H1 (cell line): ENCODE results near the gene ABCC11. TPM values are rescaled to one million over a fixed set of nuclear protein-coding genes. Genes with fewer than 3 reads are reported as not detected.

ENCODE experiments used
- SP1 ChIP-seq: IDR thresholded peaks from 2 replicates; pipeline ENCODE4 v1.6.1; 2011; ENCODE audit warnings: low read depth, low read length
- polyA plus RNA-seq, 7 experiments: library from polyadenylated mRNA; depleted of rRNA in 3 of 7; stranded (reverse) in 5 of 7; unstranded in 2 of 7; fragments of >200 nt in 5 of 7; fragments of 200-250 nt in 2 of 7; gene quantifications; 1 replicate in 5 of 7; 2 replicates in 1 of 7; 4 replicates in 1 of 7; pipeline versions ENCODE4 v1.2.1 to v1.2.3, GENCODE V29; 2011 to 2013; ENCODE audit warnings: missing spikeins in 2 of 7, mixed read lengths in 2 of 7
- total RNA-seq: library from RNA; stranded (reverse); fragmentation: NEBNext Ultra II Directional; extraction: Animal tissue kit (Norgen Biotek cat#: 25700); gene quantifications from 2 replicates; pipeline ENCODE4 v1.2.1, GENCODE V29; 2021
- TF ChIP-seq, protein P1 (sequence below), 3 experiments: IDR thresholded peaks; 1 replicate in 2 of 3; 2 replicates in 1 of 3; pipeline versions ENCODE4 v1.5.1 to v1.6.1; 2011; ENCODE audit warnings: low read length in 3 of 3, mild to moderate bottlenecking in 3 of 3, inconsistent platforms in 2 of 3, low read depth in 1 of 3, moderate library complexity in 1 of 3; ENCODE audit not compliant: insufficient read depth in 1 of 3; ENCODE audit errors: control extremely low read depth in 1 of 3
- TF ChIP-seq, protein P2 (sequence below): IDR thresholded peaks from 2 replicates; pipeline ENCODE4 v1.6.1; 2011; ENCODE audit warnings: low read depth, mild to moderate bottlenecking, low read length; ENCODE audit not compliant: insufficient read depth
- TF ChIP-seq, protein P3 (sequence below): IDR thresholded peaks from 2 replicates; pipeline ENCODE4 v1.6.1; 2012; ENCODE audit warnings: low read length, inconsistent platforms

Gene ABCC11
- total and polyA plus RNA-seq, 2 of the 8 experiments (the other 6 are each of a cell fraction or from before 2014, with no cell fraction given) = 0.06 TPM; not detected in 1

DNA sequence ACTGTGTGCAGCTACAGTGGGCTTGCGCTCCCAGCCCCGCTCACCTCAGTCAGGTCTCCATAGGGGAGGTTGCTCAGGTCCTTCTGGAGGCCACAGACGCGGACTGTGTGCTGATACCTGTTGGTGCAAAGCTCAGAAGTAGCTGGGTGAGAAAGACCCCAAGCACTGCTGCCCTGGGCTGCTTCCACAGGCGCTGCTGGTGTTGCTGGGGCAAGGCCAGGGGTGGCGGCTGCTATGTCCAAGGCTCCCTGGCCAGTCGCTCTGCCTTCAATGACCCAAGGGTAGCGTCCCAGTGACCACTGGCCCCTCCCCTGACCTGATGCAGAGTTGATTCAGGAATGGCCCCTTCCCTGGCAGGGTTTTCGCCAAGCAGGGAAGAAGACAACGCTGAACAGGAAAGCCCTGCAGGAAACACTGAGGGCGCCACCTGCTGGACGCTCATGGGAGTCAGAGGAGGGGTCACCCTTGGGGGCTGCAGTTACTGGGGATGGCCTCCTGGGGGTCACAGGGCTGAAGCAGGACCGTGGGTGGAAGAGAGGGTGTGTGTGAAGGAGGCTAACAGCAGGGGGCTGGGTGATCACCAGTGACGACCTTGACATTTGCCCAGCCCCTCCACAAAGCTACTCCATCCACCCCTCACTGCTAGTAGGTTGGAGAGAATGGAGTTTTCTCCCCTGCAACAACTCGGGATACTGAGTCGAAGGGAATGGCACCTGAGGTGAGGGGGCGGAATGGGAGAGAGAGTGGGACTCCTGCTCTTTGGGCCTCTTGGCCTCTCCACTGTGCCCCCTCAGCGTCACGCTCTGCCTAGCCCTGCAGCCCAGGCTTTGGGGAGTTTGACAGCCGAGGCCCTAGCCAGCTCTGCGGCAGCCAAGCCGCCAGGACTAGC is 129.9 kb downstream of the ABCC11 start (continued):
- TF ChIP-seq SP1 = no peak
- TF ChIP-seq, protein P1, sequence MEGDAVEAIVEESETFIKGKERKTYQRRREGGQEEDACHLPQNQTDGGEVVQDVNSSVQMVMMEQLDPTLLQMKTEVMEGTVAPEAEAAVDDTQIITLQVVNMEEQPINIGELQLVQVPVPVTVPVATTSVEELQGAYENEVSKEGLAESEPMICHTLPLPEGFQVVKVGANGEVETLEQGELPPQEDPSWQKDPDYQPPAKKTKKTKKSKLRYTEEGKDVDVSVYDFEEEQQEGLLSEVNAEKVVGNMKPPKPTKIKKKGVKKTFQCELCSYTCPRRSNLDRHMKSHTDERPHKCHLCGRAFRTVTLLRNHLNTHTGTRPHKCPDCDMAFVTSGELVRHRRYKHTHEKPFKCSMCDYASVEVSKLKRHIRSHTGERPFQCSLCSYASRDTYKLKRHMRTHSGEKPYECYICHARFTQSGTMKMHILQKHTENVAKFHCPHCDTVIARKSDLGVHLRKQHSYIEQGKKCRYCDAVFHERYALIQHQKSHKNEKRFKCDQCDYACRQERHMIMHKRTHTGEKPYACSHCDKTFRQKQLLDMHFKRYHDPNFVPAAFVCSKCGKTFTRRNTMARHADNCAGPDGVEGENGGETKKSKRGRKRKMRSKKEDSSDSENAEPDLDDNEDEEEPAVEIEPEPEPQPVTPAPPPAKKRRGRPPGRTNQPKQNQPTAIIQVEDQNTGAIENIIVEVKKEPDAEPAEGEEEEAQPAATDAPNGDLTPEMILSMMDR (IDR thresholded peaks at IDR 0.05; ENCODE audit: control extremely low read depth in 1 of 3, insufficient read depth in 1 of 3, low read depth in 1 of 3, low read length in 3 of 3) = peak; percentile 99
- TF ChIP-seq, protein P2, sequence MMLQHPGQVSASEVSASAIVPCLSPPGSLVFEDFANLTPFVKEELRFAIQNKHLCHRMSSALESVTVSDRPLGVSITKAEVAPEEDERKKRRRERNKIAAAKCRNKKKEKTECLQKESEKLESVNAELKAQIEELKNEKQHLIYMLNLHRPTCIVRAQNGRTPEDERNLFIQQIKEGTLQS = 0 out of 2 replicates have a peak, but pooled peaks have one; percentile 26
- TF ChIP-seq, protein P3, sequence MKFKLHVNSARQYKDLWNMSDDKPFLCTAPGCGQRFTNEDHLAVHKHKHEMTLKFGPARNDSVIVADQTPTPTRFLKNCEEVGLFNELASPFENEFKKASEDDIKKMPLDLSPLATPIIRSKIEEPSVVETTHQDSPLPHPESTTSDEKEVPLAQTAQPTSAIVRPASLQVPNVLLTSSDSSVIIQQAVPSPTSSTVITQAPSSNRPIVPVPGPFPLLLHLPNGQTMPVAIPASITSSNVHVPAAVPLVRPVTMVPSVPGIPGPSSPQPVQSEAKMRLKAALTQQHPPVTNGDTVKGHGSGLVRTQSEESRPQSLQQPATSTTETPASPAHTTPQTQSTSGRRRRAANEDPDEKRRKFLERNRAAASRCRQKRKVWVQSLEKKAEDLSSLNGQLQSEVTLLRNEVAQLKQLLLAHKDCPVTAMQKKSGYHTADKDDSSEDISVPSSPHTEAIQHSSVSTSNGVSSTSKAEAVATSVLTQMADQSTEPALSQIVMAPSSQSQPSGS = no peak

Other genes with a start within 250 kb of the ABCC11 start
- gene ABCC12, start 91.5 kb downstream of the ABCC11 start, total RNA-seq = not detected in 2 replicates
- 0.02 and 0.05 TPM in 2 replicates for gene ABCC12, start 91.5 kb downstream of the ABCC11 start, polyA plus RNA-seq (2011; rRNA removed)
- gene LONP2, start 3.2 kb downstream of the ABCC11 start, total RNA-seq = 22.4 and 23.1 TPM in 2 replicates
- gene LONP2, start 3.2 kb downstream of the ABCC11 start, polyA plus RNA-seq (2011; rRNA removed) = 7.0 and 8.1 TPM in 2 replicates
- gene SIAH1, start 137.9 kb upstream of the ABCC11 start, total RNA-seq = 33.3 and 33.9 TPM in 2 replicates
- gene SIAH1, start 137.9 kb upstream of the ABCC11 start, polyA plus RNA-seq (2011; rRNA removed) = 19.5 and 21.3 TPM in 2 replicates